Stimulated activated CD8-positive, alpha-beta memory T cell treated with anti-CD3 and anti-CD28 coated beads, Interleukin-12 subunit alpha, Interleukin-12 subunit beta, amount 100 ng/mL, for 24 hours (primary cell): ENCODE data around the gene RPS6KA5.
A peak's percentile ranks its signal among the peaks of the same experiment; 100 is the strongest.
"Not testable (repeated sequence)": the region's sequence is repeated elsewhere in the genome, so short reads cannot be mapped to it uniquely, and the experiment has no call there.

Source experiments
- DNase-seq: peaks from one replicate; pipeline ENCODE4 v3.0.0-alpha.2; 2020; ENCODE audit errors: extremely low read depth

The RPS6KA5 gene

DNA sequence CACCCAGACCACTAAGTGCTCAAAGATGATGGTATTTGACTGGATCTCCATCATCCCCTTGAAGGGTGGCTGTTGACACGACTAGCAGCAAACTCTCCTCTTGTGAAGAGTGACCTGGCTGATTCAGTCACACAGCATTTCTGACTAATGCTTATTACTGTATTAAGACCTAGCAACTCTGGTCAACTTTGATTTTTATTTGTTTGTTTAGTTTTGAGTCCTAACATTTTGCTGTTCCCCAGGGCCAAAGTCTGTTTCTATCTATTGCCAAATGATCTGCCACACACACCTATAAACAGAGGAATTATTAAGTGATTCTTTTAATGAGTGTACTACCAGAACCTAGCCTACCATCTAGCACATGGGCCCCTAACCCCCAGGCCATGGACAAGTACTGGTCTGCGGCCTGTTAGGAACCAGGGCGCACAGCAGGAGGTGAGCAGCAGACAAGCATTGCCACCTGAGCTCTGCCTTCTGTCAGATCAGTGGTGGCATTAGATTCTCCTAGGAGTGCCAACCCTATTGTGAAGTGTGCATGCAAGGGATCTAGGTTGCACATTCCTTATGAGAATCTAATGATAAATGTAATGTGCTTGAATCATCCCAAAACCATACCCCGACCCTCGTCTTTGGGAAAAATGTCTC, 120.0 kb downstream of the RPS6KA5 start:
- DNase-seq: no peak

DNA sequence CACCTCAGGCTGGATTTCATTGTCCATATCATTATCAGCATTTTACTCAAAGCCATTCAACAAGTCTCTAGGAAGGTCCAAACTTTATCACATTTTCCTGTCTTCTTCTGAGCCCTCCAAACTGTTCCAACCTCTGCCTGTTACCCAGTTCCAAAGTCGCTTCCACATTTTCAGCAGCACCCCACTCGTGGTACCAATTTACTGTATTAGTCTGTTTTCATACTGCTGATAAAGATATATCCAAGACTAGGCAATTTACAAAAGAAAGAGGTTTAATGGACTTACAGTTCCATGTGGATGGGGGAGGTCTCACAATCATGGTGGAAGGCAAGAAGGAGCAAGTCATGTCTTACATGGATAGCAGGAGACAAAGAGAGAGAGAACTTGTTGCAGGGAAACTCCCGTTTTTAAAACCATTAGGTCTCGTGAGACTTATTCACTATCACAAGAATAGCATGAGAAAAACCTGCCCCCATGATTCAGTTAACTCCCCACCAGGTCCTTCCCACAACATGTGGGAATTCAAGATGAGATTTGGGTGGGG, 121.1 kb downstream of the RPS6KA5 start:
- not testable (repeated sequence) for DNase-seq

DNA sequence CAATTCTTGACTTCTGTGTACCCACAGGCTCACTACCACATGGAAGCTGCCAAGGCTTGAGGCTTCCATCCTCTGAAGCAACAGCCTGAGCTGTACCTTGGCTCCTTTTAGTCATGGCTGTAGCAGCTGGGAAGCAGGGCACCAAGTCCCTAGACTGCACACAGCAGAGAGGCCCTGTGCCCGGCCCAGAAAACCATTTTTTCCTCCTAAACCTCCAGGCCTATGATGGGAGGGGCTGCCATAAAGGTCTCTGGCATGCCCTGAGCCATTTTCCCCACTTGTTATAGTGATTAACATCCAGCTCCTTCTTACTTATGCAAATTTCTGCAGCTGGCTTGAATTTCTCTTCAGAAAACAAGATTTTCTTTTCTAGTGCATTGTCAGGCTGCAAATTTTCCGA, 121.8 kb downstream of the RPS6KA5 start:
- no peak for DNase-seq

DNA sequence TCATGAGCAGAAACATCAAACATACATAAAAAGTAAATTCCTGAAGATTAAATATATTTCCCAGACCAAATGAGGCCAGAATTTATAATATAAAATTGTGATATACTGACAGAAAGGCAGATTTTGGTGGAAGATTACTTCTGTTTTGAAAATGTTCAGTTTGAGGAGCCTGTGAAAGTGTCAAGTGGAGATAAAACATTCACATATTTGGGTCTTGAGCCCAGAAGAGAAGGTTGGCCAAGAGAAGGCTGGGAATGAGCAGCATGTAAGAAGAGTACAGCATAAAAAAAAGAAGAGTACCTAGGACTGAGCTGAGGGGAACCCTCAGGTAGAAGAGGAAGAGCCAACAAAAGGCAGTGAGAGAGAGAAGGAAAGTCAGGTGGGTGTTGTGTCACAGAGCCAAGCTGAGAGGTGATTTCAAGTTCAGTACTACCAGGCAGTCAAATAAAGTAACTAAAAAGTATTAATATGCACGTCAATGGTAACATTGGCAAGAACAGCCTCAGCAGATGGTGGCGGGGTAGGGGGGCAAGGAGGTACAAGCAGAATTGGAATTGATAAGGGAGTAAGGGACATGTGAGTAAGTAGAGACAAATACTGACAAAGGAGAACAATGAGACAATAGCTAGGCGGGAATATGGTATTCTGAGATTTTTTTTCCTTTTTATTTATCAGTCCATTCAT, 123.5 kb downstream of the RPS6KA5 start:
- no peak for DNase-seq

DNA sequence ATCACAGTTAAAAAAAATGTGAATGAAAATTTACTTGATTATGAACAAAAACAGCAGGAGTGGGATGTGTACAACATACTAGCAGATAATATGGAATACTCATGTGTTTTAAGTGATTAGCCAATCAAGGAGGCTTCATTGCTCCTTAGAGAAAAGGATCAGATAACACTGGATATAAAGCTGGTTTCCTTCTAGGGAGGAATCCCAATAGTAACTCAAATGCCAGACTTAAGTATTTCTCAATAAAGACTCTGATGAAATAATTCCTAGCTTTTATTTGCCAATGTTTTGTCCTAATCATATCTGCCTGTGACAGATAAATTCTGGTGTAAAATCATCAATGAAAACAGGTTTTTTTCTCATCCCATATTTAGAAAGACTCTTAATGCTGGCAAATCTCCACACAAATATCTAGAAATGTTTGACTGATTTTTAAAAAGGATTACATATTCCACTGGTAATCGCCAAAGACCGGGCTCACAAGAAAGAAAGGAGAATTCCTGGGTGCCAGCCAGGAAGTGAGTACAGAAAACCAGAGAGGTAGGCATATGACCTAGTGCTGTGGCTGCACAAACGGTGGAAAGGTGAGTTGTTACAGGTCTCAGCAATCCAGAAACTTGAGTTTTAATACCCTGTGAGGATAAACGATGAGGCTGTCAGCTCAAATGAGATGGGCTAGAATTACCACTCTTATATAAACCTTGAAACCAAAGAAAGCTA, 135.7 kb downstream of the RPS6KA5 start:
- no peak for DNase-seq

DNA sequence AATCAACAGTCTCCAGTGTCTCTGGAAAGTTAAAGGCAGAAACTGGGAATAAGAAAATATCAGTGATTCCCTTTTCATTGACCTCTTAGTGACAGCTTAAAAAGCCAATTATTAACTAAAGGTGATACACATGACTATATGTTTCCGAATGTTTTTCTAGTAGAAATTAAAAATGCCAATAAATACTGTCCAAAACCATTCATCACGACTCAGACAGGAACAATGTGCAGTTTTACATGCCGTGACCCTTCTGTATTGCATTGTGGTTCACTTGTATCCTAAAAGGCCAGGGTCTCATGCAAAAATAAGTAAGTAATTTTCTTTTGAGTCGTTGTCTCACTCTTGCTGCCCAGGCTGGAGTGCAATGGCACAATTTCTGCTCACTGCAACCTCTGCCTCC, 138.3 kb downstream of the RPS6KA5 start:
- no peak for DNase-seq

DNA sequence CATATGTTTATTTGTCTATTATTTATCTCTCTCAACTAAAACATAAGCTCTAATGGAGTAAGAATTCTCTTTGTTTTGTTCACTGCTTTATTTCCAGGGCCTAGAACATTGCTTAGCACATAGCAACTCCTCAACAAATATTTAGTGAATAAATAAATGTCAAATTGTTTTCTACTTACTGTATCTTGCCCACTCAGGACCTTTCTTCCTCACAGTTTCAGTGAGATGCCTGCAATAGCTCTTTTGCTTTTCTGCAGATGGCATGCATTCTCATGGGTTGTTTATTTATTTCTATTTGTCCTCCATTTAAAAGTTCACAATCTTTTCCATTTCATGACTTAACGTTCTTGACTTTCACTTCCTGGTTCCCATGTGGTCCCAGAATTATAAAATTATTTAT, 149.3 kb downstream of the RPS6KA5 start:
- DNase-seq: no peak

DNA sequence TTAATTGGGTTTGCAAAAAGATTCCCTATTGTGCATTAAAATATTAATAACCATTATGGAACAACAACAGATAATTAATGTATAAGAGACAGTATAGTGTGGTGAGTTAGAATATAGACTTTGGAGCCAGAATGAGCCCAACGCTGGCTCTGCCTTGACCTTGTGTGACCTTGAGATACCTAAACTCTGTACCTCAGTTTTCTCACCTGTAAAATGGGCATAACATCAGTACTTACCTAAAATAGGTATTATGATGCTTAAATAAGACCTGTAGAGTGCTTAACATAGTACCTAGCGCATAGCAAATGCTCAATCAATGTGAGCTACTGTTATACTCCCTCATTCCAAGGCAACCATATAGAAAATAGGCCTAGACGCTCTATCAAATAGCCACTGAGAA, 153.3 kb downstream of the RPS6KA5 start:
- DNase-seq: no peak

DNA sequence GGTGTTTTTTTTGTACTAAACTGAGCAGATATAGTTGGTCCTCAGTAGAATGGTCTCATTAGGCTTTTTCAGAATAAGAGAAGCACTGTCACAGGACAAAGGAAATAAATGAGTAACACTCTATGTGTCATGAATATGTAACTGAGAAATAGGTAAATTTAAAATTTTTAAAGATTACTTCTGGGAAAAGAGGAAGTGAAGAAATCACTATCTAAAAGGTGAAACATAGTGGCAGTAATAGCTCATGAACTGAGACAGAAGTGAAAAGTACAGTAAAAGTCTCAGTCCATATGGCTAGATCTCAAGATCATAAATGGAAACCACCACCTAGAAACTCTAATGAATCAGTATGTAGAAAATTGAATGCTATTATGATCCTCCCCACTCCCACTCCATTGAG, 154.9 kb downstream of the RPS6KA5 start:
- no peak for DNase-seq

DNA sequence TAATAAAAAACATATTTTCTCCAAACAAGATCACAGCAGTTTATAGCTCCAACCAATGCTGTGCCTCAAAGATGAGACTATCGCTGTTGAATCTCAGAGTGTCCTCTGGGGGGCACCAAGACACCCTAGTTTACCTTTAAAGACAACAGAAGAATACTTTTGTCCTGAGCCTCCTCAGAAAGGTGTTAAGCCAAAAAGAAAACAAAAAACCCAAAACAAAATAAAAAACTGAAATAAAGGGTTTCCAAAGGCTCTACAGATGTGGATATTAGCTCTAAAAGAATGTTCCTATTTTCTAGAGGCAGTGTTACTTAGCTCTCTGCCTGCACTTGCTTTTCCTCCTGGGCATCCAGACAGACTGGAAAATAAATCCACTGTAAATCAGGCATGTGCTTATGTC, 157.3 kb downstream of the RPS6KA5 start:
- peak; percentile 2 for DNase-seq

DNA sequence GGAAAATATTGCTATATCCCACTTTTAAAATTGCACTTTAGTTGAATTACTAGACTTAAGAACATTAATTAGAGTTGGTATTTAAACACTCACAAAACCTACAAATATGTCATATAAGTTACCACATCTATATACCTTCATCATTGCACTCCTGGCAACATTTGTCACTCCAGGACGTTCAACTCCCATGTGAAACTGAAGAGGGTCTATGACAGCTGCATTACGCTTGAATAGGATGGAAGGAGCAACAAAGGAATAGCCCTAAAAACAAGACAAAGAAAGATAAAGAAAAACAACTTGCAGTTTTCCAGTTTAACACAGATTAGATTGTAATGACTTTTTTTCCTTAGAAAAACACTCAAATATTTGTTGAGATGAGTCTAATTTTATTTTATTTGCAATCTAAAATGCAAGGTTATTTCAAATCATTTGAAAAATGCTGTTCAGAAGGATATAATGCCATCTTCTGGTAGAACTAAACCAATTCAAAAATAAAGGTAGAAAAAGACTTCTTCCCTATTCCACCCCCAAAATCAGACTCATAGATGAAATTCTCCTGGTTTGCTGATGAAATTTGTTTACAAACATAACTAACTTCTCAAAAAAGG, 159.9 kb downstream of the RPS6KA5 start:
- DNase-seq: no peak

DNA sequence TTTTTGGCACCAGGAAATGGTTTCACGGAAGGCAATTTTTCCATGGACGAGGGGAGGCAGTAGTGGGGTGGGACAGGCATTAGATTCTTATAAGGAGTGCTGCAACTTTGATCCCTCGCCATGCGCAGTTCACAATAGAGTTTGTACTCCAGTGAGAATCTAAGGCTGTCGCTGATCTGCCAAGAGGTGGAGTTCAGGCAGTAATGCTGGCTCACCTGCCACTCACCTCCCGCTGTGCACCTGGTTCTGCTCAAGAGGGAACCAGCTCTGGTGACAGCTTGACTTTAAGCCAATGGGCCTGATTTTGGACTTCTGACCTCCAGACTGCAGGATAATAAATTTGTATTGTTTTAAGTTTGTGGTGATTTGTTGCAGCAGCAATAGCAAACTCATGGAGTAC, 163.4 kb downstream of the RPS6KA5 start:
- no peak for DNase-seq

DNA sequence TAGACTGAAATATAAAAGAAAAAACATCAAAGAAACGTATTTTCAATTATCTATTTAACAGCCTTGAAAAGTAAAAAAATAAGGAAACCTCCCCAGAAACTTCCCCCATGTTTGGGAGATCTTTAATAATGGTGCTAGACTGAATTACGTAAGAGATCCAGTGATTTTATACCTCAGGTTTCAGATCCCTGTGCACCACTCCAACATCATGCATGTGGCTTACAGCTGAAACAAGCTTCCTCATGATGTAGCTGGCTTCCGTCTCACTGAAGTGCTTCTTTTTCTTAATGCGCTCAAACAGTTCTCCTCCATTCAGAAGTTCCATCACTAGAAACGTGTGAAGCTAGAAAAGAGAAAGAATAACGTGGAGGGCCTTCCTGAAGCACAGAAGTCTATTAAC, 166.2 kb downstream of the RPS6KA5 start:
- DNase-seq: no peak

DNA sequence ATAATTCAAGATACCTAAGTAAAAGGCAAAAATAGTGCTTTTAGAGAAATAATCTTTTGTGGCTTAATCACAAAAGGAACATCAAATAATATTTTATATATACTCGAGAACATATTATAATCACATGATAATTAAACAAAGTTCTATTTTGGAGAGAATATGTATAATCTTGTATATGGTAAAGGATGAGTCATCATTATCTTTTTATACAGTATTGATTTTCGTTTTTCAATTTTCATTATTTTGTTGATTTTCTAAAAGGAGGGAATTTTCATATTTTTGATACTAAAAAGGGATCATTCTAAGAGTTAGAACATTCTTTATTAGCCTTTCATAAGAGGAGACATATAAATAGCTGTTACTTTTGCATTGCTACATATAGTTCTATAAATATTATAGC, 166.9 kb downstream of the RPS6KA5 start:
- DNase-seq: no peak

DNA sequence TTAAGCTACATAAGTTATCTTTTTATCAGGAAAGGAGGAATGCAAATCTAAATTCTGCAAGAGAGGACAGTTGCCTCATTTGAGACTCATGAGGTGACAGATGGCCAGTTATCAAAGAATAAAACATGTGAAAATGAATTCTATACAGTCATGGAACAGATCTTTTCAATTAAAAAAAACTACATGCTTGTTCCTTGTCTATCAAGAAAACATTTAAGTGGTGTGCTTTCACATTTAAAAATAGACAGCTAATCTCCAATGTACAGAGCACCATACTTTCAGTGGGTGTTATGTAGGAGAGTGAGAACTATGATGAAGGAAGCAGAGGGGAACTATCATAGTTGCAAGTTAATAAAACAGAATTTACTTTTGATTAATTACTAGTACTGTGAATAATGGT, 167.5 kb downstream of the RPS6KA5 start:
- DNase-seq: no peak

DNA sequence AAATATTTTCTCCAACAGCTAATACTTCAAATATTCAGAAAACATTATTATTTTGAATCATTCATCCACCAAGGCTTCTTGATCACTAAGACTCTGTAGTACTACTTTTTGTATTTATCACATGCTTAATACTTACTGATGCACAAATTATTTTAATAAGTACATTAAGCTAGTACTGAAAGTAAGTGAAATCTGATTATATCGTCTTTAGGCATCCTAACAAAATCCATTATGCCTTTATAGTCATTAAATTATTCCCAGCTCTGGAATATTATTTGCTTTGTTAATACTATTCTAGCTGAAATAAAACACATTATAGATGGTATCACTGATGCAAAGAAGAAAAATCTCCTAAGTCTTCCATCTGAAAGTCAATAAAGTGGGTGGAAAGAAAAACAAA, 169.1 kb downstream of the RPS6KA5 start:
- no peak for DNase-seq

DNA sequence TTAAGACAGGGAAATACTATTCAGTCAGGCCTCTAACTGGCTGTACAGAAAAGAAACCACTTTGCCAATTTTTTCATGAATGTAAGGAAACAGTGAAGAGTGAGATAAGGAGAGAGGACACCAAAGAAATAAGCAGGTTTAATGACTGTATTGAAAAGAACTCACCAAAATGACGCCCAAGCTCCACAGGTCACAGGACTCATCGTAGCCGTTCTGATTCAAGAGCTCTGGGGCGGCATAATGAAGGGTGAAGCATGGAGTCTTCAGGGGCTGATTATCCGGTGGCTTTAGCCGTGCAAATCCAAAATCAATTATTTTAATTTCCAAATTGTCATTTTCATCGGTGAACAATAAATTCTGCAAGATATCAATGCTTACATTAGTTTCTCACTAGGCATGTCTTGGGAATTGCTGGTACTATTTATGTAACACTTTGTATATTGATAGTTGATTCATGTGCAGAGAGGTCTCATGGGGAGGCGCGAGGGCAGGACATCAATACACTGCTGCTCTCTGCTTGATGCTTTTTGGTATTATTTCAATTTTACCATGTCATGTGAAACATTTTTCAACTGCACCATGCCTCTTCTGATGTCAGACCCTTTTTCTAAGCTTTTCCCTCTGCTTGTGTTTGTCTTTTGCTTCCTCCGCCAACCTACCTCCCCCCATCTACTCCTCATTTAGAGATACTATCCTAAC, 170.0 kb downstream of the RPS6KA5 start:
- DNase-seq: no peak

DNA sequence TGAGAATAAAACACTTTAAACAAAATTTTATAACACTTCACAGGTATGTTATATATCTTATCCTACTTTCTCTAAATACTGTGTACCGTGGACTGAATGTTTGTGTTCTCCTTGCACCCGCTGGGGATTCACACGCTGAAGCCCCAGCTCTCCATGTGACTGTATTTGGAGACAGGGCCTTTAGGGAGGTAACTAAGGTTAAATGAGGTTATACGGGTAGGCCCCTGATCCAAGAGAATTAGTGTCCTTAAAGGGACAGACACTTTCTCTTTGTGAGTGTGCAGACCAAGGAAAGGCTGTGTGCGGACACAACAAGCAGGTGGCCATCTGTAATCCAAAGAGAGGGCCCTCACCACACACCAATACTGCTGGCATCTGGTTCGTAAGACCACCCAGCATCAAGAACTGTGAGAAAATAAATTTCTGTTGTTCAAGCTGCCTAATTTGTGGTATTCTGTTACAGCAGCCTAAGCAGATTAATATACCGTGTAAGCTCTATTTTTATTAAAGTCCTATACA, 174.1 kb downstream of the RPS6KA5 start:
- DNase-seq: no peak

DNA sequence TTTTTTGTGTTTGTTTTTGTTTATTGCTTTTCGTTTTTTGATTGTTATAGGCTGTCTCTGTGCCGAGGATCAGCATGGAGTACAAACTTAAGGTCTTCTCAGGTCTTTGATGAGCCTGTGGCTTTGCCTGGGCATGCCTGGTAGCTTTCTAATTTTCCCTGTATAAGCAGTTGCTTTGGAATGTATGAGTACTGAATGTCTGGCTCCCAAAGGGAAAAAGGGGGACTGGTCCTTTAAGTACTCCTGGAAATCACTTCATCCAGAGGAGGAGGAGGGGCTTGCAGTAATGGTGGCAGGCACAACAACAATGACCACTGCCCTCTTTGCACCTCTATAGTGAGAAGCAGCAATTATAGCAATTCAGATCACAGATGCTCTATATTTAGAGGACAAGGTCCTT, 176.7 kb downstream of the RPS6KA5 start:
- DNase-seq: no peak

DNA sequence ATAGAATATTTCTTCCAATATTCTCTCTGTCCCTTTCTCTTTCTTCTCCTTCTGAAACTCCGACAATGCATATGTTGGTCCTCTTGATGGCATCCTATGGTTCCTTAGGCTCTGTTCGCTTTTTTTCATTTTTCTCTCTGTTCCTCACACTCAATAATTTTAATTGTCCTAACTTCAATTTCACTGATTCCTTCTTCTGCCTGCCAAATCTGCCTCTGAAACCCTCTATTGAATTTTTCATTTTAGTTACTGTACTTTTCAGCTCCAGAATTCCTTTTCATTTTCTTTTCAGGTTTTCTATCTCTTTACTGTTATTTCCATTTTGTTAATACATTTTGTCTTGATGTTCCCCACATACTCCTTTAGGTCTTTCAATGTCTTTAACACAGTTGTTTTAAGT, 177.2 kb downstream of the RPS6KA5 start:
- DNase-seq: no peak

DNA sequence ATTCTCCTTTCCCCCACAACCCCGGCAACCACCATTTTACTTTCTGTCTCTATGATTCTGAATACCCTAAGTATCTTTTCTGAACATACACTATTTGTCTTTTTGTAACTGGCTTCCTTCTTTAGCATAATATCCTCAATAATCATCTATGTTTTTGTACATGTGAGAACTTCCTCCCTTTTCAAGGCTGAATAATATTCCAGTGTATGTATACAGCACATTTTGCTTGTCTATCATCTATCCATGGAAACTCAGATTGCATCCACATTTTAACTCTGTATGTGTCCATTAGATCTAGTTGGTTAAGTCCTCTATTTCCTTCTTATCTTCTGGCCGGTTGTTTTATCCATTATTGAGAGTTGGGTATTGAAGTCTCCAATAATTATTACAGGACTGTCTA, 180.2 kb downstream of the RPS6KA5 start:
- DNase-seq: no peak

DNA sequence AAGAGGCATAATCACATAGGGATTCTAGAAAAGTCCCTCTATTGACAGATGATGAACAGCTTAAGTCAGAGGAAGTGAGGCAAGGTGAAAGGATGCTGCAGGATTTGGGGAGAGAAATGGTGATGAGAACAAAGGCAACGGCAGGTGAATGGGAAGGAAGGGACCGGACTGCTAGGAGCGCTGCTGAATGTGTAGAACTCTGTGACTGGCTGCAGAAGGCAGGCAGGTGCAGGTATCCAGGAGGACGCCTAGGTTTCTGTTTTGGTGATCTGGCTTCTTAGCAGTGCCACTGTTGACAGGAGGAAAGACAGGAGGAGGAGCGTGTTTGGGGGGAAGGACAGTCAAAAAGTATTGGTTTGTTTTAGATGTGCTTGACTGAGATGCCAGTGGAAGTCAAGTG, 185.8 kb downstream of the RPS6KA5 start:
- no peak for DNase-seq
